Smooth muscle cell (in vitro differentiated cells): ENCODE data around the gene ABHD16B. TPM values are rescaled to one million over a fixed set of nuclear protein-coding genes. Genes with fewer than 3 reads are reported as not detected.
A peak's percentile ranks its signal among the peaks of the same experiment; 100 is the strongest.

ENCODE experiments used
- DNase-seq: peaks from one replicate; lab custom pipeline; 2025; ENCODE audit not compliant: unreplicated experiment; lab: John Stamatoyannopoulos, UW
- H2AFZ ChIP-seq: fragments of 200-600 bp; sonication (generic); 2 replicates; pipeline ENCODE4 v1.6.0; 2016; ENCODE audit warnings: antibody characterized with exemption, low read depth, mild to moderate bottlenecking
- H3F3A ChIP-seq: fragments of 200-600 bp; sonication (generic); 2 replicates; pipeline ENCODE4 v1.6.0; 2017; ENCODE audit warnings: antibody characterized with exemption, low read depth
- H3K27ac ChIP-seq: fragments of 200-600 bp; sonication (generic); 2 replicates; pipeline ENCODE4 v1.5.1; 2016; ENCODE audit warnings: low read depth, mild to moderate bottlenecking
- H3K27me3 ChIP-seq: fragments of 200-600 bp; sonication (generic); 2 replicates; pipeline ENCODE4 v1.6.1; 2016; ENCODE audit warnings: low read depth, mild to moderate bottlenecking
- H3K36me3 ChIP-seq: fragments of 200-600 bp; sonication (generic); 2 replicates; pipeline ENCODE4 v1.5.1; 2016; ENCODE audit warnings: low read depth
- H3K4me1 ChIP-seq: fragments of 200-600 bp; sonication (generic); 2 replicates; pipeline ENCODE4 v1.5.1; 2016; ENCODE audit warnings: low read depth
- H3K4me2 ChIP-seq: fragments of 200-600 bp; sonication (generic); 2 replicates; pipeline ENCODE4 v1.6.0; 2016; ENCODE audit warnings: mild to moderate bottlenecking
- H3K4me3 ChIP-seq: fragments of 200-600 bp; sonication (generic); 2 replicates; pipeline ENCODE4 v1.5.1; 2016; ENCODE audit warnings: mild to moderate bottlenecking
- H3K79me2 ChIP-seq: fragments of 200-600 bp; sonication (generic); 2 replicates; pipeline ENCODE4 v1.6.0; 2016; ENCODE audit warnings: low read depth, mild to moderate bottlenecking
- H3K9ac ChIP-seq: fragments of 200-600 bp; sonication (generic); 2 replicates; pipeline ENCODE4 v1.6.0; 2016; ENCODE audit warnings: low read depth
- H3K9me3 ChIP-seq: fragments of 200-600 bp; sonication (generic); replicated peaks from 2 replicates; pipeline ENCODE4 v1.5.1; 2016; ENCODE audit warnings: low read depth
- H4K20me1 ChIP-seq: fragments of 200-600 bp; sonication (generic); 2 replicates; pipeline ENCODE4 v1.6.0; 2016; ENCODE audit warnings: low read depth
- CTCF ChIP-seq: fragments of 200-600 bp; sonication (generic); IDR thresholded peaks from 2 replicates; pipeline ENCODE4 v1.5.1; 2017; ENCODE audit warnings: borderline replicate concordance, mild to moderate bottlenecking, antibody characterized with exemption; ENCODE audit not compliant: insufficient read depth, poor library complexity, severe bottlenecking
- WGBS: methylation state at CpG from one replicate; pipeline ENCODE4 v1.1.7; 2016; ENCODE audit warnings: low lambda C conversion rate; 5-methylcytosine and 5-hydroxymethylcytosine counted together
- polyA plus RNA-seq: library from polyadenylated mRNA; unstranded; fragments of >200 nt; fragmentation: Nextera tagmentation; extraction: Ambion mirVana; gene quantifications from 2 replicates; pipeline ENCODE4 v1.2.1, GENCODE V29; 2016
- small RNA-seq: library from RNA; depleted of rRNA; stranded (forward); fragments of <200 nt; gene quantifications from one replicate; pipeline ENCODE3, GENCODE V24; 2014
- total RNA-seq: library from RNA; depleted of rRNA; stranded (reverse); fragments of >200 nt; gene quantifications from 2 replicates; pipeline ENCODE4 v1.2.3, GENCODE V29; 2014

Gene ABHD16B
- total and polyA plus RNA-seq, 2 experiments from 2014 or later, result 0.31 TPM; not detected in 1

- H3K9ac ChIP-seq, result no peak overlapping the region
- DNase-seq, result no peak
Measured at GRCh38 chr20:63908008-63908682, 46.8 kb downstream of the ABHD16B start.

GRCh38 chr20:63911176-63911575, 49.9 kb downstream of the ABHD16B start:
- peaks cover 100% of the 10 kb centered on the region for H4K20me1 ChIP-seq
- H3K27ac ChIP-seq, result peak overlapping the region; percentile 31
- TF ChIP-seq CTCF, result no peak
- no peaks in the 10 kb centered on the region for H3K27me3 ChIP-seq
- peaks cover 4% of the 10 kb centered on the region for H3K4me1 ChIP-seq
- no peak overlapping the region for H2AFZ ChIP-seq
- peaks cover 98% of the 10 kb centered on the region for H3K79me2 ChIP-seq
- 80% methylated on average over 12 of the region's 12 CpGs for WGBS
- no peak overlapping the region for H3K4me3 ChIP-seq
- no peak overlapping the region for H3K9ac ChIP-seq
- no peaks in the 10 kb centered on the region for H3K9me3 ChIP-seq
- H3K36me3 ChIP-seq, result no peaks in the 10 kb centered on the region
- H3F3A ChIP-seq, result no peaks in the 10 kb centered on the region
- DNase-seq, result no peak
- no peak overlapping the region for H3K4me2 ChIP-seq

More at GRCh38 chr20:63908008-63908682, 46.8 kb downstream of the ABHD16B start:
- no peak overlapping the region for H2AFZ ChIP-seq
- H3K27ac ChIP-seq, result no peak overlapping the region
- H3K4me2 ChIP-seq, result no peak overlapping the region
- no peak overlapping the region for H3K4me3 ChIP-seq
- H3K27me3 ChIP-seq, result no peaks in the 10 kb centered on the region
- peaks cover 100% of the 10 kb centered on the region for H4K20me1 ChIP-seq
- H3F3A ChIP-seq, result no peaks in the 10 kb centered on the region
- 93% methylated on average over 16 of the region's 16 CpGs for WGBS
- no peaks in the 10 kb centered on the region for H3K9me3 ChIP-seq
- no peaks in the 10 kb centered on the region for H3K36me3 ChIP-seq
- TF ChIP-seq CTCF, result no peak
- peaks cover 4% of the 10 kb centered on the region for H3K4me1 ChIP-seq
- peaks cover 100% of the 10 kb centered on the region for H3K79me2 ChIP-seq

Small RNA genes within 50 kb of the gene (small RNA-seq; reads per million reads assigned to genes)
- gene RNU1-134P, result not detected

Other genes with a start within 250 kb of the ABHD16B start
- 8.9 and 9.7 TPM in 2 replicates for gene GMEB2, start 234.4 kb upstream of the ABHD16B start, total RNA-seq
- 11.3 and 14.4 TPM in 2 replicates for gene GMEB2, start 234.4 kb upstream of the ABHD16B start, polyA plus RNA-seq
- gene STMN3, start 208.1 kb upstream of the ABHD16B start, total RNA-seq, result 4.8 and 6.9 TPM in 2 replicates
- 10.8 and 12.1 TPM in 2 replicates for gene STMN3, start 208.1 kb upstream of the ABHD16B start, polyA plus RNA-seq
- 14.2 and 33.0 TPM in 2 replicates for gene RTEL1, start 203.2 kb upstream of the ABHD16B start, total RNA-seq
- gene RTEL1, start 203.2 kb upstream of the ABHD16B start, polyA plus RNA-seq, result 10.4 and 12.2 TPM in 2 replicates
- gene TNFRSF6B, start 164.8 kb upstream of the ABHD16B start, total RNA-seq, result 9.2 and 13.1 TPM in 2 replicates
- gene TNFRSF6B, start 164.8 kb upstream of the ABHD16B start, polyA plus RNA-seq, result 13.1 and 17.1 TPM in 2 replicates
- 11.8 and 27.4 TPM in 2 replicates for gene ARFRP1, start 153.5 kb upstream of the ABHD16B start, total RNA-seq
- gene ARFRP1, start 153.5 kb upstream of the ABHD16B start, polyA plus RNA-seq, result 42.3 and 51.9 TPM in 2 replicates
- 8.3 and 13.8 TPM in 2 replicates for gene ZGPAT, start 153.5 kb upstream of the ABHD16B start, total RNA-seq
- 32.3 and 36.2 TPM in 2 replicates for gene ZGPAT, start 153.5 kb upstream of the ABHD16B start, polyA plus RNA-seq
- 2.9 and 7.2 TPM in 2 replicates for gene LIME1, start 124.8 kb upstream of the ABHD16B start, total RNA-seq
- 6.0 and 6.9 TPM in 2 replicates for gene LIME1, start 124.8 kb upstream of the ABHD16B start, polyA plus RNA-seq
- gene SLC2A4RG, start 121.7 kb upstream of the ABHD16B start, total RNA-seq, result 24.4 and 43.7 TPM in 2 replicates
- gene SLC2A4RG, start 121.7 kb upstream of the ABHD16B start, polyA plus RNA-seq, result 45.6 and 58.4 TPM in 2 replicates
- gene ZBTB46, start 30.2 kb upstream of the ABHD16B start, total RNA-seq, result 2.7 and 4.5 TPM in 2 replicates
- gene ZBTB46, start 30.2 kb upstream of the ABHD16B start, polyA plus RNA-seq, result 2.3 and 4.0 TPM in 2 replicates
- gene TPD52L2, start 3.8 kb downstream of the ABHD16B start, total RNA-seq, result 74.0 and 74.4 TPM in 2 replicates
- gene TPD52L2, start 3.8 kb downstream of the ABHD16B start, polyA plus RNA-seq, result 93.8 and 94.8 TPM in 2 replicates
- gene DNAJC5, start 33.6 kb downstream of the ABHD16B start, total RNA-seq, result 21.1 and 24.5 TPM in 2 replicates
- 8.7 TPM in 2 replicates for gene DNAJC5, start 33.6 kb downstream of the ABHD16B start, polyA plus RNA-seq
- gene UCKL1, start 94.9 kb downstream of the ABHD16B start, total RNA-seq, result 12.8 and 17.2 TPM in 2 replicates
- gene UCKL1, start 94.9 kb downstream of the ABHD16B start, polyA plus RNA-seq, result 22.6 and 29.3 TPM in 2 replicates
- gene ZNF512B, start 108.4 kb downstream of the ABHD16B start, total RNA-seq, result 4.6 and 6.8 TPM in 2 replicates
- gene ZNF512B, start 108.4 kb downstream of the ABHD16B start, polyA plus RNA-seq, result 5.6 and 7.7 TPM in 2 replicates
- gene SAMD10, start 118.1 kb downstream of the ABHD16B start, total RNA-seq, result 0.13 and 0.27 TPM in 2 replicates
- 1.2 and 4.3 TPM in 2 replicates for gene SAMD10, start 118.1 kb downstream of the ABHD16B start, polyA plus RNA-seq
- 33.3 and 36.5 TPM in 2 replicates for gene PRPF6, start 119.6 kb downstream of the ABHD16B start, total RNA-seq
- gene PRPF6, start 119.6 kb downstream of the ABHD16B start, polyA plus RNA-seq, result 51.2 and 55.2 TPM in 2 replicates
- 0.09 and 2.0 TPM in 2 replicates for gene C20orf204, start 174.7 kb downstream of the ABHD16B start, total RNA-seq
- 0.87 and 5.2 TPM in 2 replicates for gene C20orf204, start 174.7 kb downstream of the ABHD16B start, polyA plus RNA-seq
- 0.54 and 2.9 TPM in 2 replicates for gene SOX18, start 188.1 kb downstream of the ABHD16B start, total RNA-seq
- 9.7 and 11.3 TPM in 2 replicates for gene SOX18, start 188.1 kb downstream of the ABHD16B start, polyA plus RNA-seq
- 24.9 and 41.0 TPM in 2 replicates for gene TCEA2, start 201.7 kb downstream of the ABHD16B start, total RNA-seq
- 83.4 and 89.5 TPM in 2 replicates for gene TCEA2, start 201.7 kb downstream of the ABHD16B start, polyA plus RNA-seq
- 14.9 and 17.4 TPM in 2 replicates for gene RGS19, start 218.0 kb downstream of the ABHD16B start, total RNA-seq
- gene RGS19, start 218.0 kb downstream of the ABHD16B start, polyA plus RNA-seq, result 24.6 and 25.4 TPM in 2 replicates
- 2.9 and 6.4 TPM in 2 replicates for gene OPRL1, start 218.6 kb downstream of the ABHD16B start, total RNA-seq
- 3.1 and 4.3 TPM in 2 replicates for gene OPRL1, start 218.6 kb downstream of the ABHD16B start, polyA plus RNA-seq
- gene LKAAEAR1, start 222.9 kb downstream of the ABHD16B start, total RNA-seq, result 4.5 TPM in 1 of 2 replicates, not detected in the other
- 0.79 and 1.6 TPM in 2 replicates for gene LKAAEAR1, start 222.9 kb downstream of the ABHD16B start, polyA plus RNA-seq
- gene NPBWR2, start 246.1 kb downstream of the ABHD16B start, total RNA-seq, result not detected in 2 replicates
- gene NPBWR2, start 246.1 kb downstream of the ABHD16B start, polyA plus RNA-seq, result not detected in 2 replicates